Naive thymus-derived CD4-positive, alpha-beta T cell (primary cell): Measurements from ENCODE around the gene SBF1. TPM values are rescaled to one million over a fixed set of nuclear protein-coding genes. Genes with fewer than 3 reads are reported as not detected.

Experiments
- ATAC-seq: fragments of 150-1000 bp; cut with Tn5 transposase; 2 replicates; pipeline ENCODE4 v1.10.0; 2021; ENCODE audit warnings: mild to moderate bottlenecking, moderate library complexity
- CTCF ChIA-PET: fragments of 350-600 bp; sonication (Branson Sonifier 250); formaldehyde crosslinking; loops from one replicate; lab custom pipeline; 2021; ENCODE audit warnings: antibody characterized with exemption; lab: Charles Lee
- POLR2A ChIA-PET: fragments of 350-600 bp; sonication (Branson Sonifier 250); formaldehyde crosslinking; loops from one replicate; lab custom pipeline; 2021; ENCODE audit warnings: antibody characterized with exemption, inconsistent platforms; lab: Charles Lee
- DNase-seq, 9 donors: peaks; one replicate each; pipeline versions ENCODE4 v3.0.0 to v3.0.0-alpha.2; 2020 to 2022; ENCODE audit warnings: mixed read lengths in 1 of 9
- H3K27ac ChIP-seq: one replicate; pipeline ENCODE4 v1.7.0; 2013; ENCODE audit warnings: mild to moderate bottlenecking, low read depth, low read length, moderate library complexity
- H3K27me3 ChIP-seq, 2 donors: one replicate each; pipeline ENCODE4 v1.7.0; 2013; ENCODE audit warnings: low read length in 2 of 2, mild to moderate bottlenecking in 2 of 2, moderate library complexity in 2 of 2; ENCODE audit not compliant: control insufficient read depth in 2 of 2, insufficient read depth in 2 of 2
- H3K36me3 ChIP-seq, 3 experiments: 1 replicate in 2 of 3; 2 replicates in 1 of 3; pipeline ENCODE4 v1.7.0; 2013; ENCODE audit warnings: low read length in 3 of 3, mild to moderate bottlenecking in 3 of 3, moderate library complexity in 1 of 3; ENCODE audit not compliant: insufficient read depth in 3 of 3, control insufficient read depth in 2 of 3
- H3K4me1 ChIP-seq, 2 donors: one replicate each; pipeline ENCODE4 v1.7.0; 2013; ENCODE audit warnings: low read length in 2 of 2, mild to moderate bottlenecking in 2 of 2, moderate library complexity in 1 of 2; ENCODE audit not compliant: control insufficient read depth in 2 of 2, insufficient read depth in 2 of 2
- H3K4me3 ChIP-seq: 2 replicates; pipeline ENCODE4 v1.7.0; 2013; ENCODE audit warnings: mild to moderate bottlenecking, low read length
- H3K9me3 ChIP-seq, 3 experiments: 1 replicate in 2 of 3; 2 replicates in 1 of 3; pipeline ENCODE4 v1.7.0; 2013; ENCODE audit warnings: low read length in 3 of 3; ENCODE audit not compliant: control insufficient read depth in 2 of 3
- H3K27ac Mint-ChIP-seq, 9 donors: one replicate each; pipeline ENCODE4 v1.8.0; 2020 to 2022; ENCODE audit warnings: mixed read lengths in 9 of 9, mild to moderate bottlenecking in 8 of 9, moderate library complexity in 5 of 9, inconsistent platforms in 2 of 9
- H3K27me3 Mint-ChIP-seq, 5 donors: one replicate each; pipeline ENCODE4 v1.8.0; 2021 to 2022; ENCODE audit warnings: mixed read lengths in 5 of 5, mild to moderate bottlenecking in 1 of 5
- H3K36me3 Mint-ChIP-seq, 5 donors: one replicate each; pipeline ENCODE4 v1.8.0; 2020 to 2022; ENCODE audit warnings: mixed read lengths in 5 of 5, mild to moderate bottlenecking in 3 of 5, inconsistent platforms in 1 of 5
- H3K4me1 Mint-ChIP-seq, 7 donors: one replicate each; pipeline ENCODE4 v1.8.0; 2020 to 2022; ENCODE audit warnings: mixed read lengths in 7 of 7, mild to moderate bottlenecking in 3 of 7, inconsistent platforms in 1 of 7
- H3K4me3 Mint-ChIP-seq, 10 donors: one replicate each; pipeline ENCODE4 v1.8.0; 2020 to 2022; ENCODE audit warnings: mild to moderate bottlenecking in 10 of 10, mixed read lengths in 10 of 10, moderate library complexity in 6 of 10, inconsistent platforms in 2 of 10
- H3K9me3 Mint-ChIP-seq, 11 donors: one replicate each; pipeline ENCODE4 v1.8.0; 2020 to 2022; ENCODE audit warnings: mixed read lengths in 11 of 11, mild to moderate bottlenecking in 4 of 11, inconsistent platforms in 1 of 11, moderate library complexity in 1 of 11
- intact Hi-C, 2 donors: fragments of 100-400 bp; cut with micrococcal nuclease; formaldehyde crosslinking; loops; one replicate each; pipeline ENCODE4 v1.15.1; 2023
- polyA plus RNA-seq, 2 donors: library from polyadenylated mRNA; unstranded; fragments of 300-500 nt; fragmentation: Illumina TruSeq; gene quantifications; one replicate each; pipeline ENCODE4 v1.2.3, GENCODE V29; 2021
- total RNA-seq, 6 experiments: library from RNA in 5 of 6; stranded (reverse) in 5 of 6; gene quantifications; 1 replicate in 5 of 6; 2 replicates in 1 of 6; pipeline ENCODE4 v1.2.3 and lab custom pipeline; 2021 to 2026

Gene SBF1
- total and polyA plus RNA-seq, 7 experiments from 2014 or later = 15.2 to 209 (median 170) TPM

- CTCF ChIA-PET = no interaction called here
- no peaks in the 10 kb centered on the region for H3K36me3 Mint-ChIP-seq
- no peak overlapping the region for H3K4me3 Mint-ChIP-seq
- no peaks in the 10 kb centered on the region for H3K27me3 ChIP-seq
- no peaks in the 10 kb centered on the region for H3K36me3 ChIP-seq
- no peaks in the 10 kb centered on the region for H3K9me3 ChIP-seq
- H3K4me1 Mint-ChIP-seq = peaks cover 7 to 17% (median 8%) of the 10 kb centered on the region in 7 donors
- DNase-seq (no peak), ATAC-seq (no peak)
- no peak overlapping the region for H3K27ac ChIP-seq
- H3K27me3 Mint-ChIP-seq = peaks cover 0 to 5% (median 0%) of the 10 kb centered on the region in 5 donors
- POLR2A ChIA-PET = no interaction called here
- intact Hi-C loops = no loop called here
- H3K27ac Mint-ChIP-seq = no peak overlapping the region
- H3K9me3 Mint-ChIP-seq = no peaks in the 10 kb centered on the region
- peaks cover 0 to 6% of the 10 kb centered on the region in 2 donors for H3K4me1 ChIP-seq
- H3K4me3 ChIP-seq = no peak overlapping the region
These were observed 12.6 kb upstream of the SBF1 start for GRCh38 chr22:50487290-50488005.

GRCh38 chr22:50486561-50487289 is 11.9 kb upstream of the SBF1 start, which contains the start of gene MIOX:
TSS of gene MIOX (plus strand) at chr22:50486859. CDS start at chr22:50486898, 39 bp downstream.
- Mint-ChIP-seq H3K9me3 (no peaks in the 10 kb centered on the region), H3K27ac (peak within 1 kb of the TSS in 2 of 9 donors; percentile 46 to 68), H3K4me1 (peaks cover 7 to 17% (median 8%) of the 10 kb centered on the region in 7 donors), H3K4me3 (peak within 1 kb of the TSS in 1 of 10 donors; percentile 66), H3K27me3 (peaks cover 0 to 5% (median 0%) of the 10 kb centered on the region in 5 donors), H3K36me3 (no peaks in the 10 kb centered on the region)
- Histone ChIP-seq H3K27me3 (no peaks in the 10 kb centered on the region), H3K27ac (no peak within 1 kb of the TSS), H3K36me3 (no peaks in the 10 kb centered on the region), H3K4me3 (no peak within 1 kb of the TSS), H3K4me1 (peaks cover 4 to 13% of the 10 kb centered on the region in 2 donors), H3K9me3 (no peaks in the 10 kb centered on the region)
- ATAC-seq (no peak), DNase-seq (no peak)
- intact Hi-C loops = no loop called here
- CTCF ChIA-PET = no interaction called here
- POLR2A ChIA-PET = no interaction called here

DNA sequence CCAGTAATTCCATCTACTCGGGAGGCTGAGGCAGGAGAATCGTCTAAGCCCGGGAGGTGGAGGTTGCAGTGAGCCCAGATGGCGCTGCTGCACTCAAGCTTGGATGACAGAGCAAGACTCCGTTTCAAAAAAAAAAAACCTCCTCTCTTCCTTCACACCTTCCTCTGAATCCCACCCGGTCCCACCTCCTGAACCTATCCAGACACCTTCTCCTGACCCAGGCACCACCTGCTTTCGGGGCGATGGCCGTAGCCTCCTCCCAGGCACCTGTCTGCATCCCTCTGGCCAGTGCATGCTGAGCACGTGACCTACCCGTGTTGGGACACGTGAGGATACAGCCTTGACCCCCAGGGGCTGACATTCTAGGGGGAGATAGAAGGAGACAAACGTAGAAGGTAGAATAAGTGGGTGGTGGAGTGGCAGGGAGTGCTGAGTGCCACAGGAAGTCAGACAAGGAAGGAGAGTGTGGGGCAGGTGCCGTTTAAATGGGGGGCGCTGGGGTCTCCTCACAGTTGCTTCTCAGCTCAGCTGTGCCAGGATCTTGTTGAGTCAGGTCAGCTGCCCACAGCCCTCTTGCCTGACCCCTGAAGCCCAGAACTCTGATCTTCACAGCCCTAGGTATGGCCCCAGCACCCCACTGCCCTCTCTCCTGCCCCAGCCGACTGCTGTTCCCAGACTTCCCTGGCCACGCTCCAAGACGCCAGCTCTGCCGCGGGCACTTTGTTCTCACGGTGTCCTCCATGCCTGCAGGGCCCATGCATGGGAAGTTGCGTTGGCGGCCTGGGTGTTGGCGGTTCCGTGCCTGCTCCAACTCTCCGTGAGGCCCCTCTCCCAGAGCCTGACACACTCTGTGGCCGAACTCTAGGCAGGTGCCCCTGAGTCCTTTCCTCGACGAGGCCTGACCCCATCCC is 10.6 kb upstream of the SBF1 start:
- CTCF ChIA-PET = interaction anchor here (1.4 kb wide), 1 partner anchor 12 kb away, joined by 7 read pairs; no protein-coding TSS in a partner anchor
- DNase-seq = no peak
- intact Hi-C loops = no loop called here

GRCh38 chr22:50483977-50484853 is 9.4 kb upstream of the SBF1 start:
- CTCF ChIA-PET = interaction anchor here (0.8 to 1.4 kb wide), 2 partner anchors 14 to 41 kb away, joined by 3 to 7 read pairs; partner anchors contain the start of gene SCO2
- no peak overlapping the region for H3K27ac Mint-ChIP-seq
- intact Hi-C loops = no loop called here

More for the DNA sequence above, 10.6 kb upstream of the SBF1 start:
- H3K4me1 ChIP-seq = peaks cover 4 to 8% of the 10 kb centered on the region in 2 donors
- H3K9me3 ChIP-seq = no peaks in the 10 kb centered on the region
- no peaks in the 10 kb centered on the region for H3K27me3 ChIP-seq
- H3K36me3 Mint-ChIP-seq = no peaks in the 10 kb centered on the region
- H3K27me3 Mint-ChIP-seq = peaks cover 0 to 3% (median 0%) of the 10 kb centered on the region in 5 donors
- H3K4me3 ChIP-seq = no peak overlapping the region
- POLR2A ChIA-PET = no interaction called here
- H3K9me3 Mint-ChIP-seq = no peaks in the 10 kb centered on the region
- H3K27ac ChIP-seq = no peak overlapping the region
- peak overlapping the region in 1 of 10 donors; percentile 59 for H3K4me3 Mint-ChIP-seq
- no peak for ATAC-seq
- peaks cover 0 to 11% (median 2%) of the 10 kb centered on the region in 7 donors for H3K4me1 Mint-ChIP-seq
- H3K36me3 ChIP-seq = no peaks in the 10 kb centered on the region
- peak overlapping the region in 3 of 9 donors; percentile 46 to 68 (median 54) for H3K27ac Mint-ChIP-seq

DNA sequence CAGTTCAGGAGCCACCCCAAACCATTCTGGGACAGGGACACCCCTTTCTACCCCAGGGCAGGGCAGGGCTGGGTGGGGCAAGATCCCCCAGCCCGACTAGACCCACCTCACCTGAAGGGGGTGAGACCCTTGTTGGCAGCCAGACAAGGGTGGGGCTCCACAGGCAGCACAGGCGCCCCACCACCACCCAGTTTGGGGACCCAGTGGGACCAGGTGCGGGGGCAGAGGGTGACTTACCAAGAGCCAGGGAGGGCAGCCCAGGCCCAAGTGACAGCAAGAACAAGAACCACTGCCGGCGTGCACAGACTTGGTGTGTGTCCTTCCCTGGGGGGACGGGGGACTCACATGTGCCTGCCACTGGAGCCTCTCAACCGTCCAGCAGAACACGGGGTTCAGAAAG is 8.7 kb upstream of the SBF1 start:
- Mint-ChIP-seq H3K36me3 (peaks cover 0 to 1% (median 0%) of the 10 kb centered on the region in 5 donors), H3K4me1 (peaks cover 0 to 15% (median 7%) of the 10 kb centered on the region in 7 donors), H3K27ac (no peak overlapping the region), H3K9me3 (no peaks in the 10 kb centered on the region), H3K4me3 (peak overlapping the region in 1 of 10 donors; percentile 85), H3K27me3 (peaks cover 0 to 22% (median 0%) of the 10 kb centered on the region in 5 donors)
- CTCF ChIA-PET = interaction anchor here (1.4 kb wide), 1 partner anchor 14 kb away, joined by 7 read pairs; no protein-coding TSS in a partner anchor
- Histone ChIP-seq H3K27me3 (no peaks in the 10 kb centered on the region), H3K9me3 (no peaks in the 10 kb centered on the region), H3K36me3 (no peaks in the 10 kb centered on the region), H3K4me1 (peaks cover 4 to 8% of the 10 kb centered on the region in 2 donors), H3K4me3 (no peak overlapping the region), H3K27ac (no peak overlapping the region)
- intact Hi-C loops = no loop called here
- ATAC-seq = no peak
- POLR2A ChIA-PET = interaction anchor here (1.3 to 2.1 kb wide), 3 partner anchors 10 to 15 kb away, joined by 3 to 6 read pairs (median 4); no protein-coding TSS in a partner anchor
- no peak for DNase-seq

More at GRCh38 chr22:50483977-50484853, 9.4 kb upstream of the SBF1 start:
- peaks cover 4 to 8% of the 10 kb centered on the region in 2 donors for H3K4me1 ChIP-seq
- ATAC-seq (no peak), DNase-seq (no peak)
- Mint-ChIP-seq H3K9me3 (no peaks in the 10 kb centered on the region), H3K4me1 (peaks cover 0 to 15% (median 7%) of the 10 kb centered on the region in 7 donors), H3K27me3 (peaks cover 0 to 16% (median 0%) of the 10 kb centered on the region in 5 donors), H3K36me3 (peaks cover 0 to 1% (median 0%) of the 10 kb centered on the region in 5 donors), H3K4me3 (peak overlapping the region in 1 of 10 donors; percentile 34)
- H3K4me3 ChIP-seq = no peak overlapping the region
- no peak overlapping the region for H3K27ac ChIP-seq
- POLR2A ChIA-PET = interaction anchor here (1.5 to 2.1 kb wide), 2 partner anchors 14 kb away, joined by 4 to 6 read pairs; no protein-coding TSS in a partner anchor
- no peaks in the 10 kb centered on the region for H3K27me3 ChIP-seq
- no peaks in the 10 kb centered on the region for H3K9me3 ChIP-seq
- H3K36me3 ChIP-seq = no peaks in the 10 kb centered on the region
